NB4 (cell line): ENCODE results near the gene SNAP47.

Source experiments
- DNase-seq: peaks from one replicate; pipeline ENCODE4 v3.0.0; 2010; ENCODE audit warnings: low read depth
- H3K4me3 ChIP-seq: one replicate; pipeline ENCODE4 v1.5.1; 2011; ENCODE audit warnings: mild to moderate bottlenecking, low read depth, low read length, moderate library complexity
- MAX ChIP-seq: IDR thresholded peaks from 2 replicates; pipeline ENCODE4 v1.6.1; 2011; ENCODE audit warnings: low read depth, low read length
- MYC ChIP-seq: IDR thresholded peaks from 2 replicates; pipeline ENCODE4 v1.6.1; 2011; ENCODE audit warnings: low read depth, low read length
- POLR2A ChIP-seq: IDR thresholded peaks from 2 replicates; pipeline ENCODE4 v1.6.1; 2011; ENCODE audit warnings: mild to moderate bottlenecking; ENCODE audit not compliant: insufficient read length; ENCODE audit errors: extremely low read depth
- TF ChIP-seq, protein P1 (sequence below): IDR thresholded peaks from one replicate; pipeline ENCODE4 v1.5.1; 2012; ENCODE audit warnings: low read depth, low read length

SNAP47 gene

GRCh38 chr1:227798078-227798802 lies 63.0 kb downstream of the SNAP47 start:
- TF ChIP-seq, protein P1, sequence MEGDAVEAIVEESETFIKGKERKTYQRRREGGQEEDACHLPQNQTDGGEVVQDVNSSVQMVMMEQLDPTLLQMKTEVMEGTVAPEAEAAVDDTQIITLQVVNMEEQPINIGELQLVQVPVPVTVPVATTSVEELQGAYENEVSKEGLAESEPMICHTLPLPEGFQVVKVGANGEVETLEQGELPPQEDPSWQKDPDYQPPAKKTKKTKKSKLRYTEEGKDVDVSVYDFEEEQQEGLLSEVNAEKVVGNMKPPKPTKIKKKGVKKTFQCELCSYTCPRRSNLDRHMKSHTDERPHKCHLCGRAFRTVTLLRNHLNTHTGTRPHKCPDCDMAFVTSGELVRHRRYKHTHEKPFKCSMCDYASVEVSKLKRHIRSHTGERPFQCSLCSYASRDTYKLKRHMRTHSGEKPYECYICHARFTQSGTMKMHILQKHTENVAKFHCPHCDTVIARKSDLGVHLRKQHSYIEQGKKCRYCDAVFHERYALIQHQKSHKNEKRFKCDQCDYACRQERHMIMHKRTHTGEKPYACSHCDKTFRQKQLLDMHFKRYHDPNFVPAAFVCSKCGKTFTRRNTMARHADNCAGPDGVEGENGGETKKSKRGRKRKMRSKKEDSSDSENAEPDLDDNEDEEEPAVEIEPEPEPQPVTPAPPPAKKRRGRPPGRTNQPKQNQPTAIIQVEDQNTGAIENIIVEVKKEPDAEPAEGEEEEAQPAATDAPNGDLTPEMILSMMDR: no peak
- no peak for TF ChIP-seq MYC
- DNase-seq: no peak
- no peak overlapping the region for H3K4me3 ChIP-seq

- H3K4me3 ChIP-seq: no peak overlapping the region
- no peak for DNase-seq
- TF ChIP-seq POLR2A: no peak
- TF ChIP-seq, protein P1: no peak
These were observed 64.5 kb downstream of the SNAP47 start for GRCh38 chr1:227799756-227800155.

DNA sequence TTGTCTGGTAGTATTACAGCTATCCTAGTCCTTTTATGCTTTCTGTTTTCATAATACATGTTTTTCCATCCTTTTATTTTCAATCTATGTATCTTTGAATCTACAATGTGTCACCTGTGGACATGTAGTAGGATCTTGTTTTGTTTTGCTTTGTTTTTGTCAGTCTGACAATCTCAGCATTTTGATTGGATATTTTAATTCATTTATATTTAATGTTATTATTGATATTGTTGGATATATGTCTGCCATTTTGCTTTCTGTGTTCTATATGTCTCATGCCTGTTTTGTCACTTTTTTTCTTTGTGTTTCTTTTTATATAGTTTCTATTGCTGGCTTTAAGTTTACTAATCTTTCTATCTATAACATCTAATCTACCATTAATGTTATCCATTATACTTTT lies 68.7 kb downstream of the SNAP47 start:
- H3K4me3 ChIP-seq: no peak overlapping the region
- TF ChIP-seq, protein P1: no peak
- TF ChIP-seq MAX: no peak
- TF ChIP-seq POLR2A: no peak
- DNase-seq: no peak

- no peak for TF ChIP-seq MYC
- no peak for TF ChIP-seq POLR2A
- TF ChIP-seq MAX: no peak
- TF ChIP-seq, protein P1: no peak
- H3K4me3 ChIP-seq: no peak overlapping the region
- DNase-seq: no peak
These were observed 70.5 kb downstream of the SNAP47 start for GRCh38 chr1:227805606-227806197.

DNA sequence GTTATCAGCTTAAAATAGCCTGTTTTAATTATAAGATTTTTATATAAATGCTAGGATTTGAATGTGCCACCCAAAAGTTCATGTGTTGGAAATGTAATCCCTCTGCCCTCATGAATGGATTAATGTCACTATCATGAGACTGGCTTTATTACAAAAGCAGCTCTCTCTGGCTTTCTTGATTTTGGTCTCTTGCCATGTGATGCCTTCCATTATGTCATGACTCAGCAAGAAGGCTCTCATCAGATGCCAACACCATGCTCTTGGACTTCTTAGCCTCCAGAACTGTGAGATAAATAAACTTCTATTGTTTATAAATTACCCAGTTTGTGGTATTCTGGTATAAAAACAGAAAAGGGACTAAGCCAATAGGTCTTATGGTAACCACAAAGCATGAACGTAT lies 73.3 kb downstream of the SNAP47 start:
- no peak overlapping the region for H3K4me3 ChIP-seq
- TF ChIP-seq MAX (no peak), POLR2A (no peak), MYC (no peak)
- TF ChIP-seq, protein P1: no peak
- no peak for DNase-seq

DNA sequence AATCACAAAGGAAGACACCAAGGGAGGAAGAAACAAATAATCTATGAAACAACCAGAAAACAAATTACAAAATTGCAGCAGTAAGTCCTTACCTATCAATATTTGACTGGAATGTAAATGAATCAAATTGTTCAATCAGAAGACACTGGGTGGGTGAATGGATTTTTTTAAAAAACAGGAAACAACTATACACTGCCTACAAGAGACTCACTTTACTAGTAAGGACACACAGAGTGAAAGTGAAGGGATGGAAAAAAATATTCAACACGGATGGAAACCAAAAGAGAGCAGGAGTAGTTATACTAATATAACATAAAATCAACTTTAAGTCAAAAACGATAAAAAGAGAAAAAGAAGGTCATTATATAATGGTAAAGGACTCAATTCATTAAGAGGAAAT lies 73.8 kb downstream of the SNAP47 start:
- no peak for DNase-seq
- H3K4me3 ChIP-seq: no peak overlapping the region
- no peak for TF ChIP-seq MYC
- TF ChIP-seq, protein P1: no peak
- TF ChIP-seq POLR2A: no peak
- TF ChIP-seq MAX: no peak
